H1 (cell line): ENCODE data around the gene INSM1. TPM values are rescaled to one million over a fixed set of nuclear protein-coding genes. Genes with fewer than 3 reads are reported as not detected.

Experiments used
- BACH1 ChIP-seq: IDR thresholded peaks from 2 replicates; pipeline ENCODE4 v1.6.1; 2012; ENCODE audit warnings: low read length, improper control_type of control experiment
- HDAC6 ChIP-seq: IDR thresholded peaks from one replicate; pipeline ENCODE4 v1.7.1; 2012; ENCODE audit warnings: low read depth, mild to moderate bottlenecking, inconsistent platforms, low read length, moderate library complexity
- JUND ChIP-seq: IDR thresholded peaks from 2 replicates; pipeline ENCODE4 v1.6.1; 2011; ENCODE audit warnings: mild to moderate bottlenecking, improper control_type of control experiment, low read length
- NRF1 ChIP-seq: IDR thresholded peaks from 2 replicates; pipeline ENCODE4 v1.6.1; 2011; ENCODE audit warnings: mild to moderate bottlenecking, low read depth, low read length, improper control_type of control experiment
- POLR2AphosphoS5 ChIP-seq: IDR thresholded peaks from 2 replicates; pipeline ENCODE4 v1.6.1; 2011; ENCODE audit warnings: low read depth, low read length
- SRF ChIP-seq: IDR thresholded peaks from 2 replicates; pipeline ENCODE4 v1.6.1; 2011; ENCODE audit warnings: mild to moderate bottlenecking, low read depth, low read length, moderate library complexity
- polyA plus RNA-seq, 7 experiments: library from polyadenylated mRNA; depleted of rRNA in 3 of 7; stranded (reverse) in 5 of 7; unstranded in 2 of 7; fragments of >200 nt in 5 of 7; fragments of 200-250 nt in 2 of 7; gene quantifications; 1 replicate in 5 of 7; 2 replicates in 1 of 7; 4 replicates in 1 of 7; pipeline versions ENCODE4 v1.2.1 to v1.2.3, GENCODE V29; 2011 to 2013; ENCODE audit warnings: missing spikeins in 2 of 7, mixed read lengths in 2 of 7
- total RNA-seq: library from RNA; stranded (reverse); fragmentation: NEBNext Ultra II Directional; extraction: Animal tissue kit (Norgen Biotek cat#: 25700); gene quantifications from 2 replicates; pipeline ENCODE4 v1.2.1, GENCODE V29; 2021

Gene INSM1
- total and polyA plus RNA-seq, 2 of the 8 experiments (the other 6 are each of a cell fraction or from before 2014, with no cell fraction given): 0.86 to 2.5 TPM

GRCh38 chr20:20415321-20415720 lies 47.4 kb downstream of the INSM1 start (continued):
- TF ChIP-seq BACH1 (no peak), NRF1 (no peak), SRF (no peak), POLR2AphosphoS5 (no peak), HDAC6 (no peak), JUND (no peak)
